H1 (cell line): ENCODE results near the gene SULT6B1. TPM values are rescaled to one million over a fixed set of nuclear protein-coding genes. Genes with fewer than 3 reads are reported as not detected.
A peak's percentile ranks its signal among the peaks of the same experiment; 100 is the strongest.

ENCODE experiments used
- ASH2L ChIP-seq: fragments of 200-600, 300-600 bp; sonication (generic); IDR thresholded peaks from one replicate; pipeline ENCODE4 v1.7.1; 2017; ENCODE audit warnings: low read length
- BACH1 ChIP-seq: IDR thresholded peaks from 2 replicates; pipeline ENCODE4 v1.6.1; 2012; ENCODE audit warnings: low read length, improper control_type of control experiment
- BCL11A ChIP-seq, 2 experiments: IDR thresholded peaks; one replicate each; pipeline ENCODE4 v1.6.1; 2011; ENCODE audit warnings: low read depth in 2 of 2, low read length in 2 of 2, mild to moderate bottlenecking in 2 of 2
- BRCA1 ChIP-seq: IDR thresholded peaks from 2 replicates; pipeline ENCODE4 v1.6.1; 2012; ENCODE audit warnings: low read depth, low read length, improper control_type of control experiment
- CBX5 ChIP-seq: fragments of 300-800, 300-1000 bp; sonication (generic); IDR thresholded peaks from 2 replicates; pipeline ENCODE4 v1.7.1; 2016; ENCODE audit warnings: antibody characterized with exemption, low read length, low read depth
- CBX8 ChIP-seq: fragments of 300-800, 300-1000 bp; sonication (generic); IDR thresholded peaks from 2 replicates; pipeline ENCODE4 v1.7.1; 2016; ENCODE audit warnings: low read depth, low read length, borderline replicate concordance
- CEBPB ChIP-seq: IDR thresholded peaks from 2 replicates; pipeline ENCODE4 v1.6.1; 2012; ENCODE audit warnings: low read depth, low read length
- CREB1 ChIP-seq: IDR thresholded peaks from 2 replicates; pipeline ENCODE4 v1.6.1; 2012; ENCODE audit warnings: inconsistent platforms
- CTBP2 ChIP-seq: IDR thresholded peaks from 2 replicates; pipeline ENCODE4 v1.7.0; 2011; ENCODE audit warnings: borderline replicate concordance, mild to moderate bottlenecking, moderate library complexity, mixed read lengths, low read length; ENCODE audit not compliant: insufficient read depth, insufficient read length
- E2F6 ChIP-seq: IDR thresholded peaks from 2 replicates; pipeline ENCODE4 v1.6.1; 2012; ENCODE audit warnings: inconsistent platforms
- EGR1 ChIP-seq: IDR thresholded peaks from 2 replicates; pipeline ENCODE4 v1.6.1; 2011; ENCODE audit warnings: low read depth, low read length, borderline replicate concordance
- GTF2F1 ChIP-seq: IDR thresholded peaks from 2 replicates; pipeline ENCODE4 v1.6.1; 2012; ENCODE audit warnings: low read depth, low read length, improper control_type of control experiment, borderline replicate concordance
- HDAC2 ChIP-seq, 2 experiments: fragments of 300-600 bp in 1 of 2; sonication (generic) in 1 of 2; IDR thresholded peaks; 2 replicates each; pipeline ENCODE4 v1.6.1; 2011 to 2012; ENCODE audit warnings: low read depth in 2 of 2, low read length in 2 of 2, mild to moderate bottlenecking in 2 of 2, moderate library complexity in 2 of 2, borderline replicate concordance in 1 of 2, inconsistent platforms in 1 of 2
- JUND ChIP-seq: IDR thresholded peaks from 2 replicates; pipeline ENCODE4 v1.6.1; 2011; ENCODE audit warnings: mild to moderate bottlenecking, improper control_type of control experiment, low read length
- KDM5A ChIP-seq: fragments of 200-600 bp; IDR thresholded peaks from 2 replicates; pipeline ENCODE4 v1.7.1; 2012; ENCODE audit warnings: mild to moderate bottlenecking, low read length, inconsistent platforms, mixed read lengths
- POLR2A ChIP-seq, 2 experiments: IDR thresholded peaks; 1 replicate in 1 of 2; 2 replicates in 1 of 2; pipeline ENCODE4 v1.6.1; 2011; ENCODE audit warnings: low read depth in 2 of 2, low read length in 2 of 2, mild to moderate bottlenecking in 2 of 2; ENCODE audit errors: control extremely low read depth in 1 of 2
- POLR2AphosphoS5 ChIP-seq: IDR thresholded peaks from 2 replicates; pipeline ENCODE4 v1.6.1; 2011; ENCODE audit warnings: low read depth, low read length
- POU5F1 ChIP-seq: IDR thresholded peaks from 2 replicates; pipeline ENCODE4 v1.6.1; 2011; ENCODE audit warnings: low read depth, mild to moderate bottlenecking, low read length, moderate library complexity
- SIX5 ChIP-seq: IDR thresholded peaks from 2 replicates; pipeline ENCODE4 v1.6.1; 2011; ENCODE audit warnings: mild to moderate bottlenecking, low read depth, low read length
- SUZ12 ChIP-seq: fragments of 200-600 bp; sonication (generic); IDR thresholded peaks from 2 replicates; pipeline ENCODE4 v1.6.1; 2012; ENCODE audit warnings: mild to moderate bottlenecking, inconsistent platforms, low read length, moderate library complexity, mixed read lengths
- TBP ChIP-seq: IDR thresholded peaks from 2 replicates; pipeline ENCODE4 v1.6.1; 2011; ENCODE audit warnings: low read depth, low read length, improper control_type of control experiment
- polyA plus RNA-seq, 7 experiments: library from polyadenylated mRNA; depleted of rRNA in 3 of 7; stranded (reverse) in 5 of 7; unstranded in 2 of 7; fragments of >200 nt in 5 of 7; fragments of 200-250 nt in 2 of 7; gene quantifications; 1 replicate in 5 of 7; 2 replicates in 1 of 7; 4 replicates in 1 of 7; pipeline versions ENCODE4 v1.2.1 to v1.2.3, GENCODE V29; 2011 to 2013; ENCODE audit warnings: missing spikeins in 2 of 7, mixed read lengths in 2 of 7
- total RNA-seq: library from RNA; stranded (reverse); fragmentation: NEBNext Ultra II Directional; extraction: Animal tissue kit (Norgen Biotek cat#: 25700); gene quantifications from 2 replicates; pipeline ENCODE4 v1.2.1, GENCODE V29; 2021

The SULT6B1 gene
- total and polyA plus RNA-seq, 2 of the 8 experiments (the other 6 are each of a cell fraction or from before 2014, with no cell fraction given): not detected

- TF ChIP-seq TBP (peak; percentile 62; the same call in 1 of the 2 replicates), CTBP2 (no peak), CBX5 (no peak), CEBPB (no peak), SUZ12 (no peak), BACH1 (no peak), CREB1 (no peak), POU5F1 (no peak; the same call in 1 of the 2 replicates), GTF2F1 (peak; percentile 80; the same call in 1 of the 2 replicates), CBX8 (no peak), EGR1 (peak; percentile 38; the same call in 1 of the 2 replicates), POLR2AphosphoS5 (peak; percentile 96), BCL11A (IDR thresholded peaks at IDR 0.05; ENCODE audit: low read depth in 2 of 2, low read length in 2 of 2) (no peak), BRCA1 (no peak), SIX5 (no peak), ASH2L (no peak), HDAC2 (IDR thresholded peaks at IDR 0.05; ENCODE audit: borderline replicate concordance in 1 of 2, low read depth in 2 of 2, low read length in 2 of 2) (peak in 1 of 2 experiments; percentile 31; a peak in 1 of 4 replicates), JUND (no peak), KDM5A (no peak), E2F6 (peak; percentile 86), POLR2A (IDR thresholded peaks at IDR 0.05; ENCODE audit: control extremely low read depth in 1 of 2, low read depth in 2 of 2, low read length in 2 of 2) (peak; percentile 61 to 76; a peak in 2 of 3 replicates)
- TF ChIP-seq, all 59 proteins: peak for 13
Observed at GRCh38 chr2:37205689-37206341, 17.3 kb upstream of the SULT6B1 start (continued).
